ENCODE results near the gene SMIM8. TPM values are rescaled to one million over a fixed set of nuclear protein-coding genes. Genes with fewer than 3 reads are reported as not detected.

The SMIM8 gene
- total RNA-seq, 4 donors from 2014 or later: 6.9 to 23.1 (median 12.7) TPM

Other genes starting within 250 kb of the SMIM8 start
- gene CGA, start 227.5 kb upstream of the SMIM8 start, total RNA-seq: not detected
- gene ZNF292, start 167.0 kb upstream of the SMIM8 start, total RNA-seq: 10 to 100 TPM; 62.5 to 74.7 (median 69.3) TPM
- not detected for gene GJB7, start 6.7 kb downstream of the SMIM8 start, total RNA-seq
- gene C6orf163, start 22.2 kb downstream of the SMIM8 start, total RNA-seq: 10 to 100 TPM in 1 of 4 donors, 1 to 10 TPM in 3; 5.4 to 13.2 (median 7.4) TPM
- gene CFAP206, start 85.4 kb downstream of the SMIM8 start, total RNA-seq: not detected
- gene SLC35A1, start 150.4 kb downstream of the SMIM8 start, total RNA-seq: 10 to 100 TPM in 3 of 4 donors, 1 to 10 TPM in 1; 3.3 to 20.7 (median 12.4) TPM

Data from Peyer's patch (tissue), 4 donors.